HEK293 (cell line): ENCODE measurements around the gene HYOU1.
"Not testable (repeated sequence)": the region's sequence is repeated elsewhere in the genome, so short reads cannot be mapped to it uniquely, and the experiment has no call there.

Experiments used
- CTCF ChIA-PET: fragments of 350-600 bp; formaldehyde crosslinking; extraction: SDS; loops from one replicate; lab custom pipeline; 2021; ENCODE audit warnings: antibody characterized with exemption; lab: Yijun Ruan, JAX
- POLR2A ChIA-PET: fragments of 300-600 bp; formaldehyde crosslinking; extraction: SDS; loops from one replicate; lab custom pipeline; 2020; ENCODE audit warnings: antibody characterized with exemption, inconsistent platforms; lab: Yijun Ruan, JAX
- H3K27ac ChIP-seq: fragments of 200-500 bp; sonication (Bioruptor generic); 2 replicates; pipeline ENCODE4 v1.5.1; 2014; ENCODE audit warnings: low read depth, low read length, control low read depth, inconsistent platforms; ENCODE audit errors: extremely low read depth
- H3K36me3 ChIP-seq, 2 experiments: fragments of 200-500 bp in 1 of 2; sonication (Bioruptor generic) in 1 of 2; 1 replicate in 1 of 2; 2 replicates in 1 of 2; pipeline ENCODE4 v1.5.1; 2014 to 2017; ENCODE audit warnings: inconsistent platforms in 2 of 2, low read length in 2 of 2; ENCODE audit not compliant: control insufficient read depth in 2 of 2, insufficient read depth in 1 of 2
- H3K4me1 ChIP-seq: fragments of 200-500 bp; sonication (Bioruptor generic); 2 replicates; pipeline ENCODE4 v1.5.1; 2014; ENCODE audit warnings: mild to moderate bottlenecking, low read length, inconsistent platforms; ENCODE audit not compliant: control insufficient read depth, insufficient read depth
- H3K4me3 ChIP-seq: 2 replicates; pipeline ENCODE4 v1.5.1; 2011; ENCODE audit warnings: low read depth, mild to moderate bottlenecking, control low read depth, low read length, moderate library complexity
- H3K9me3 ChIP-seq: fragments of 200-500 bp; sonication (Bioruptor generic); 2 replicates; pipeline ENCODE4 v1.5.1; 2014; ENCODE audit warnings: low read depth, low read length, inconsistent platforms; ENCODE audit not compliant: control insufficient read depth, insufficient read depth
- ATF2 ChIP-seq: fragments of 450-650 bp; formaldehyde crosslinking; IDR thresholded peaks from 2 replicates; pipeline ENCODE4 v1.5.1; 2016; ENCODE audit warnings: missing biosample characterization, missing genetic modification characterization, low read depth
- BCL11B ChIP-seq: fragments of 450-650 bp; formaldehyde crosslinking; IDR thresholded peaks from 2 replicates; pipeline ENCODE4 v1.5.1; 2016; ENCODE audit warnings: low read depth, missing biosample characterization, missing genetic modification characterization
- IKZF3 ChIP-seq: fragments of 450-650 bp; IDR thresholded peaks from 2 replicates; pipeline ENCODE4 v1.5.0; 2018; ENCODE audit warnings: missing biosample characterization, mild to moderate bottlenecking, missing genetic modification characterization, moderate library complexity
- KLF10 ChIP-seq: fragments of 450-650 bp; IDR thresholded peaks from 2 replicates; pipeline ENCODE4 v1.5.1; 2018; ENCODE audit warnings: missing biosample characterization, mild to moderate bottlenecking, missing genetic modification characterization
- SCRT1 ChIP-seq: fragments of 450-650 bp; formaldehyde crosslinking; IDR thresholded peaks from 2 replicates; pipeline ENCODE4 v1.5.1; 2016; ENCODE audit warnings: missing biosample characterization, missing genetic modification characterization, borderline replicate concordance
- SCRT2 ChIP-seq: fragments of 450-650 bp; formaldehyde crosslinking; IDR thresholded peaks from 2 replicates; pipeline ENCODE4 v1.5.1; 2016; ENCODE audit warnings: missing biosample characterization, missing genetic modification characterization
- ZFP41 ChIP-seq: fragments of 450-650 bp; formaldehyde crosslinking; IDR thresholded peaks from 2 replicates; pipeline ENCODE4 v1.5.1; 2016; ENCODE audit warnings: missing biosample characterization, missing genetic modification characterization, borderline replicate concordance
- ZNF169 ChIP-seq: fragments of 450-650 bp; formaldehyde crosslinking; IDR thresholded peaks from 2 replicates; pipeline ENCODE4 v1.5.1; 2016; ENCODE audit warnings: missing biosample characterization, missing genetic modification characterization
- ZNF19 ChIP-seq: fragments of 450-650 bp; formaldehyde crosslinking; IDR thresholded peaks from 2 replicates; pipeline ENCODE4; 2016; ENCODE audit warnings: missing biosample characterization, missing genetic modification characterization, low read depth
- ZNF324 ChIP-seq: fragments of 450-650 bp; formaldehyde crosslinking; IDR thresholded peaks from 2 replicates; pipeline ENCODE4 v1.5.1; 2016; ENCODE audit warnings: missing biosample characterization, missing genetic modification characterization
- ZNF433 ChIP-seq: fragments of 450-650 bp; formaldehyde crosslinking; IDR thresholded peaks from 2 replicates; pipeline ENCODE4 v1.5.1; 2016; ENCODE audit warnings: missing biosample characterization, missing genetic modification characterization, low read depth
- ZNF529 ChIP-seq: fragments of 450-650 bp; formaldehyde crosslinking; IDR thresholded peaks from 2 replicates; pipeline ENCODE4 v1.5.1; 2017; ENCODE audit warnings: missing genetic modification characterization, missing biosample characterization; ENCODE audit not compliant: insufficient replicate concordance
- ZNF548 ChIP-seq: fragments of 450-650 bp; formaldehyde crosslinking; IDR thresholded peaks from 2 replicates; pipeline ENCODE4 v1.5.1; 2016; ENCODE audit warnings: missing biosample characterization, missing genetic modification characterization
- ZNF549 ChIP-seq: fragments of 450-650 bp; IDR thresholded peaks from 2 replicates; pipeline ENCODE4 v1.5.1; 2018; ENCODE audit warnings: missing biosample characterization, missing genetic modification characterization, mild to moderate bottlenecking, inconsistent platforms, moderate library complexity
- ZNF560 ChIP-seq: fragments of 450-650 bp; formaldehyde crosslinking; IDR thresholded peaks from 2 replicates; pipeline ENCODE4 v1.5.1; 2017; ENCODE audit warnings: missing biosample characterization, missing genetic modification characterization, borderline replicate concordance
- ZNF621 ChIP-seq: fragments of 450-650 bp; formaldehyde crosslinking; IDR thresholded peaks from 2 replicates; pipeline ENCODE4 v1.5.1; 2017; ENCODE audit warnings: missing biosample characterization, missing genetic modification characterization
- ZNF623 ChIP-seq: fragments of 450-650 bp; formaldehyde crosslinking; IDR thresholded peaks from 2 replicates; pipeline ENCODE4 v1.5.1; 2016; ENCODE audit warnings: missing biosample characterization, missing genetic modification characterization
- ZSCAN16 ChIP-seq: fragments of 450-650 bp; formaldehyde crosslinking; IDR thresholded peaks from 2 replicates; pipeline ENCODE4 v1.5.1; 2016; ENCODE audit warnings: missing biosample characterization, missing genetic modification characterization
- TF ChIP-seq, protein P1 (sequence below): fragments of 450-650 bp; formaldehyde crosslinking; IDR thresholded peaks from 2 replicates; pipeline ENCODE4 v1.5.1; 2016; ENCODE audit warnings: missing biosample characterization, missing genetic modification characterization
- TF ChIP-seq, protein P2 (sequence below): fragments of 450-650 bp; formaldehyde crosslinking; IDR thresholded peaks from 2 replicates; pipeline ENCODE4 v1.5.1; 2016; ENCODE audit warnings: missing biosample characterization, missing genetic modification characterization
- TF ChIP-seq, protein P3 (sequence below): fragments of 450-650 bp; formaldehyde crosslinking; IDR thresholded peaks from 2 replicates; pipeline ENCODE4 v1.5.1; 2016; ENCODE audit warnings: missing biosample characterization, missing genetic modification characterization

Gene HYOU1

DNA sequence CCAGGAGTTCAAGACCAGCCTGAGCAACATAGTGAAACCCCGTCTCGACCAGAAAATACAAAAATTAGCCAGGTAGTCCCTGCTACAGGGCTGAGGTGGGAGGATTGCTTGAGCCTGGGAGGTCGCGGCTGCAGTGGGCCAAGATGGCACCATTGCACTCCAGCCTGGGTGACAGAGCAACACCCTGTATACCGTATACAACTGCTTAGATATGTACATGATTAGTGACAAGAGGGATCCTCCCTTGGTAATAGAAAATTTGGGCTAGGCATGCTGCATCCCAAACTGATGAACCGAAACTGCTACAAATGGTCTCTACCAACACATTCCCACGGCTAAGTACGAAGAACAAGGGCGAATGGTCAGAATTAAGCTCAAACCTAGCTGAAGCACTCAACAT lies 14.1 kb downstream of the HYOU1 start (continued):
- TF ChIP-seq, protein P1, sequence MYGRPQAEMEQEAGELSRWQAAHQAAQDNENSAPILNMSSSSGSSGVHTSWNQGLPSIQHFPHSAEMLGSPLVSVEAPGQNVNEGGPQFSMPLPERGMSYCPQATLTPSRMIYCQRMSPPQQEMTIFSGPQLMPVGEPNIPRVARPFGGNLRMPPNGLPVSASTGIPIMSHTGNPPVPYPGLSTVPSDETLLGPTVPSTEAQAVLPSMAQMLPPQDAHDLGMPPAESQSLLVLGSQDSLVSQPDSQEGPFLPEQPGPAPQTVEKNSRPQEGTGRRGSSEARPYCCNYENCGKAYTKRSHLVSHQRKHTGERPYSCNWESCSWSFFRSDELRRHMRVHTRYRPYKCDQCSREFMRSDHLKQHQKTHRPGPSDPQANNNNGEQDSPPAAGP (tag by site-specific recombination), result no peak
- TF ChIP-seq BCL11B, result no peak
- TF ChIP-seq, all 188 proteins: peak for 0

- no peak for TF ChIP-seq ZNF19
- peak; percentile 56; the same call in 1 of the 2 replicates for TF ChIP-seq SCRT1
- TF ChIP-seq SCRT2 (tag by site-specific recombination), result peak; percentile 61
- Histone ChIP-seq H3K9me3 (no peaks in the 10 kb centered on the region), H3K36me3 (peaks cover 0 to 26% of the 10 kb centered on the region in 2 experiments; a peak in 2 of 3 replicates), H3K4me3 (no peak overlapping the region), H3K27ac (no peak overlapping the region), H3K4me1 (no peaks in the 10 kb centered on the region)
- POLR2A ChIA-PET, result interaction anchor here (0.7 to 0.9 kb wide), 2 partner anchors 14 to 108 kb away, joined by 3 read pairs; no protein-coding TSS in a partner anchor
- CTCF ChIA-PET, result interaction anchor here (1.5 to 1.6 kb wide), 2 partner anchors 10 to 13 kb away, joined by 4 to 6 read pairs; no protein-coding TSS in a partner anchor
Measured at GRCh38 chr11:119041821-119042514, 15.0 kb downstream of the HYOU1 start.

DNA sequence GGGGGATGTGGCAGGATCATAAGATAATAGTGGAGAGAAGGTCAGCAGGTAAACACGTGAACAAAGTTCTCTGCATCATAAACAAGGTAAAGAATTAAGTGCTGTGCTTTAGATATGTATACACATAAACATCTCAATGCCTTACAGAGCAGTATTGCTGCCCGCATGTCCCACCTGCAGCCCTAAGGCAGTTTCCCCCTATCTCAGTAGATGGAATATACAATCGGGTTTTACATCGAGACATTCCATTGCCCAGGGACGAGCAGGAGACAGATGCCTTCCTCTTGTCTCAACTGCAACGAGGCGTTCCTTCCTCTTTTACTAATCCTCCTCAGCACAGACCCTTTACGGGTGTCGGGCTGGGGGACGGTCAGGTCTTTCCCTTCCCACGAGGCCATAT lies 17.5 kb downstream of the HYOU1 start:
- POLR2A ChIA-PET, H3K9me3 ChIP-seq, H3K27ac ChIP-seq, H3K4me1 ChIP-seq, H3K4me3 ChIP-seq, H3K36me3 ChIP-seq: not testable (repeated sequence)
- CTCF ChIA-PET, result interaction anchor here (0.6 to 0.7 kb wide), 2 partner anchors 85 to 299 kb away, joined by 3 read pairs; no protein-coding TSS in a partner anchor

GRCh38 chr11:119038884-119039283 lies 18.1 kb downstream of the HYOU1 start:
- ChIA-PET POLR2A (no interaction called here), CTCF (interaction anchor here (0.6 kb wide), 1 partner anchor 300 kb away, joined by 3 read pairs; no protein-coding TSS in a partner anchor)
- no peak overlapping the region for H3K27ac ChIP-seq
- H3K9me3 ChIP-seq, result no peaks in the 10 kb centered on the region
- H3K36me3 ChIP-seq, result no peaks in the 10 kb centered on the region
- no peak for TF ChIP-seq ZNF560 (tag by site-specific recombination)
- TF ChIP-seq, protein P2, sequence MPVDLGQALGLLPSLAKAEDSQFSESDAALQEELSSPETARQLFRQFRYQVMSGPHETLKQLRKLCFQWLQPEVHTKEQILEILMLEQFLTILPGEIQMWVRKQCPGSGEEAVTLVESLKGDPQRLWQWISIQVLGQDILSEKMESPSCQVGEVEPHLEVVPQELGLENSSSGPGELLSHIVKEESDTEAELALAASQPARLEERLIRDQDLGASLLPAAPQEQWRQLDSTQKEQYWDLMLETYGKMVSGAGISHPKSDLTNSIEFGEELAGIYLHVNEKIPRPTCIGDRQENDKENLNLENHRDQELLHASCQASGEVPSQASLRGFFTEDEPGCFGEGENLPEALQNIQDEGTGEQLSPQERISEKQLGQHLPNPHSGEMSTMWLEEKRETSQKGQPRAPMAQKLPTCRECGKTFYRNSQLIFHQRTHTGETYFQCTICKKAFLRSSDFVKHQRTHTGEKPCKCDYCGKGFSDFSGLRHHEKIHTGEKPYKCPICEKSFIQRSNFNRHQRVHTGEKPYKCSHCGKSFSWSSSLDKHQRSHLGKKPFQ (tag by site-specific recombination), result no peak
- no peak for TF ChIP-seq ZNF433 (tag by site-specific recombination)
- no peak for TF ChIP-seq ZNF623 (tag by site-specific recombination)
- TF ChIP-seq ZNF529 (tag by site-specific recombination), result no peak
- no peak for TF ChIP-seq IKZF3 (tag by site-specific recombination)
- TF ChIP-seq ZFP41, result no peak
- TF ChIP-seq ATF2 (tag by site-specific recombination), result no peak
- TF ChIP-seq, protein P1 (tag by site-specific recombination), result no peak
- TF ChIP-seq, protein P3, sequence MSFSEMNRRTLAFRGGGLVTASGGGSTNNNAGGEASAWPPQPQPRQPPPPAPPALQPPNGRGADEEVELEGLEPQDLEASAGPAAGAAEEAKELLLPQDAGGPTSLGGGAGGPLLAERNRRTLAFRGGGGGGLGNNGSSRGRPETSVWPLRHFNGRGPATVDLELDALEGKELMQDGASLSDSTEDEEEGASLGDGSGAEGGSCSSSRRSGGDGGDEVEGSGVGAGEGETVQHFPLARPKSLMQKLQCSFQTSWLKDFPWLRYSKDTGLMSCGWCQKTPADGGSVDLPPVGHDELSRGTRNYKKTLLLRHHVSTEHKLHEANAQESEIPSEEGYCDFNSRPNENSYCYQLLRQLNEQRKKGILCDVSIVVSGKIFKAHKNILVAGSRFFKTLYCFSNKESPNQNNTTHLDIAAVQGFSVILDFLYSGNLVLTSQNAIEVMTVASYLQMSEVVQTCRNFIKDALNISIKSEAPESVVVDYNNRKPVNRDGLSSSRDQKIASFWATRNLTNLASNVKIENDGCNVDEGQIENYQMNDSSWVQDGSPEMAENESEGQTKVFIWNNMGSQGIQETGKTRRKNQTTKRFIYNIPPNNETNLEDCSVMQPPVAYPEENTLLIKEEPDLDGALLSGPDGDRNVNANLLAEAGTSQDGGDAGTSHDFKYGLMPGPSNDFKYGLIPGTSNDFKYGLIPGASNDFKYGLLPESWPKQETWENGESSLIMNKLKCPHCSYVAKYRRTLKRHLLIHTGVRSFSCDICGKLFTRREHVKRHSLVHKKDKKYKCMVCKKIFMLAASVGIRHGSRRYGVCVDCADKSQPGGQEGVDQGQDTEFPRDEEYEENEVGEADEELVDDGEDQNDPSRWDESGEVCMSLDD (tag by site-specific recombination), result no peak
- TF ChIP-seq ZNF169, result no peak
- TF ChIP-seq ZNF548 (tag by site-specific recombination), result no peak
- no peak for TF ChIP-seq ZNF621
- no peak for TF ChIP-seq ZNF549 (tag by site-specific recombination)
- no peak for TF ChIP-seq ZNF324 (tag by site-specific recombination)
- TF ChIP-seq ZSCAN16 (tag by site-specific recombination), result no peak
- no peak for TF ChIP-seq KLF10 (tag by site-specific recombination)
- no peak overlapping the region for H3K4me3 ChIP-seq
- H3K4me1 ChIP-seq, result no peaks in the 10 kb centered on the region
